ENCODE data around the gene CAT. TPM values are rescaled to one million over a fixed set of nuclear protein-coding genes. Genes with fewer than 3 reads are reported as not detected.

CAT gene
- total RNA-seq, 1 donor from 2014 or later, result 51.8 TPM

DNA sequence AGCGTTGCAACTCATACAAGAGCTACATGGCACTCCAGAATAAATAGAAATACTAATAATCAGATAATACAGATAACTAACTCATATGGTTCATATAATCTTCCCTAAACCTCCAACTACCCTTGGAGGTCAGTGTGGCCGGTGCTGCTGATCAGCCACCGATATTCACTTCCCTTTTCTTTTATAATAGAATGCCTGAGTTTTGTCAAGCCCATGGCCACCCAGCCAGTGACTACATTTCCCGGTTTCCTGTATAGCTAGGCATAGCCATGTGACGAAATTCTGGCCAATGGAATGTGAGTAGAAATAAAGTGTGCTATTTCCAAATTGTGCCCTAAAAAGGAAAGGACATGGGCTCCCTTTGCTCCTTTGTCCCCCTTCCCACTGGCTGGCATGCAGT, 5.9 kb upstream of the CAT start:
- no peak overlapping the region for H3K4me3 Mint-ChIP-seq (ENCODE audit: low read depth)
- DNase-seq (ENCODE audit: low spot score, unreplicated experiment), result no peak
- H3K9me3 Mint-ChIP-seq (ENCODE audit: low read depth), result no peaks in the 10 kb centered on the region
- TF ChIP-seq, protein P1, sequence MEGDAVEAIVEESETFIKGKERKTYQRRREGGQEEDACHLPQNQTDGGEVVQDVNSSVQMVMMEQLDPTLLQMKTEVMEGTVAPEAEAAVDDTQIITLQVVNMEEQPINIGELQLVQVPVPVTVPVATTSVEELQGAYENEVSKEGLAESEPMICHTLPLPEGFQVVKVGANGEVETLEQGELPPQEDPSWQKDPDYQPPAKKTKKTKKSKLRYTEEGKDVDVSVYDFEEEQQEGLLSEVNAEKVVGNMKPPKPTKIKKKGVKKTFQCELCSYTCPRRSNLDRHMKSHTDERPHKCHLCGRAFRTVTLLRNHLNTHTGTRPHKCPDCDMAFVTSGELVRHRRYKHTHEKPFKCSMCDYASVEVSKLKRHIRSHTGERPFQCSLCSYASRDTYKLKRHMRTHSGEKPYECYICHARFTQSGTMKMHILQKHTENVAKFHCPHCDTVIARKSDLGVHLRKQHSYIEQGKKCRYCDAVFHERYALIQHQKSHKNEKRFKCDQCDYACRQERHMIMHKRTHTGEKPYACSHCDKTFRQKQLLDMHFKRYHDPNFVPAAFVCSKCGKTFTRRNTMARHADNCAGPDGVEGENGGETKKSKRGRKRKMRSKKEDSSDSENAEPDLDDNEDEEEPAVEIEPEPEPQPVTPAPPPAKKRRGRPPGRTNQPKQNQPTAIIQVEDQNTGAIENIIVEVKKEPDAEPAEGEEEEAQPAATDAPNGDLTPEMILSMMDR (IDR thresholded peaks at IDR 0.05; ENCODE audit: unreplicated experiment), result no peak
- no peaks in the 10 kb centered on the region for H3K36me3 Mint-ChIP-seq (ENCODE audit: insufficient read depth)
- H3K4me1 Mint-ChIP-seq (ENCODE audit: low read depth), result no peaks in the 10 kb centered on the region
- peaks cover 9% of the 10 kb centered on the region for H3K27me3 Mint-ChIP-seq
- no peak overlapping the region for H3K27ac Mint-ChIP-seq

DNA sequence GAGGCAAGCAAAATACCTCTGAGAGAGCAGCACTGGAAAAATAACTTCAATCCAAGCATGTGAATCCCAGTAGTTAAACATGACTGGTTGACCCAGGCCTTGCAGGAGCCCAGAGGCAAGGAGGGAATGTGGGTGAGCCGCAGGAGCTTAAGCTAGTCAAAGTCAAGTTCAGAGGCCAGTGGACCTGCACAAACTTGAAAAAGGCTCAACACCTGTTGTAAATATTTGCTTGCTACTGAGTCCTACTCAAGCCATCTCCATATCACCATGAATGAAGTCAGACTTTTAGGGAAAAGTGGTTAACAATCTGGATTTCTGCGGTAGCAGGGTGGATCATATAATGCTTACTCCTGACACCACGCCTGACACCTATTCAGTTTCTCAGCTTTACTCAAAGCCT, 4.8 kb upstream of the CAT start:
- H3K27me3 Mint-ChIP-seq, result peaks cover 9% of the 10 kb centered on the region
- H3K36me3 Mint-ChIP-seq (ENCODE audit: insufficient read depth), result no peaks in the 10 kb centered on the region
- TF ChIP-seq, protein P1 (IDR thresholded peaks at IDR 0.05; ENCODE audit: unreplicated experiment), result no peak
- H3K27ac Mint-ChIP-seq, result no peak overlapping the region
- no peak for DNase-seq (ENCODE audit: low spot score, unreplicated experiment)
- H3K4me1 Mint-ChIP-seq (ENCODE audit: low read depth), result no peaks in the 10 kb centered on the region
- H3K4me3 Mint-ChIP-seq (ENCODE audit: low read depth), result no peak overlapping the region
- no peaks in the 10 kb centered on the region for H3K9me3 Mint-ChIP-seq (ENCODE audit: low read depth)

DNA sequence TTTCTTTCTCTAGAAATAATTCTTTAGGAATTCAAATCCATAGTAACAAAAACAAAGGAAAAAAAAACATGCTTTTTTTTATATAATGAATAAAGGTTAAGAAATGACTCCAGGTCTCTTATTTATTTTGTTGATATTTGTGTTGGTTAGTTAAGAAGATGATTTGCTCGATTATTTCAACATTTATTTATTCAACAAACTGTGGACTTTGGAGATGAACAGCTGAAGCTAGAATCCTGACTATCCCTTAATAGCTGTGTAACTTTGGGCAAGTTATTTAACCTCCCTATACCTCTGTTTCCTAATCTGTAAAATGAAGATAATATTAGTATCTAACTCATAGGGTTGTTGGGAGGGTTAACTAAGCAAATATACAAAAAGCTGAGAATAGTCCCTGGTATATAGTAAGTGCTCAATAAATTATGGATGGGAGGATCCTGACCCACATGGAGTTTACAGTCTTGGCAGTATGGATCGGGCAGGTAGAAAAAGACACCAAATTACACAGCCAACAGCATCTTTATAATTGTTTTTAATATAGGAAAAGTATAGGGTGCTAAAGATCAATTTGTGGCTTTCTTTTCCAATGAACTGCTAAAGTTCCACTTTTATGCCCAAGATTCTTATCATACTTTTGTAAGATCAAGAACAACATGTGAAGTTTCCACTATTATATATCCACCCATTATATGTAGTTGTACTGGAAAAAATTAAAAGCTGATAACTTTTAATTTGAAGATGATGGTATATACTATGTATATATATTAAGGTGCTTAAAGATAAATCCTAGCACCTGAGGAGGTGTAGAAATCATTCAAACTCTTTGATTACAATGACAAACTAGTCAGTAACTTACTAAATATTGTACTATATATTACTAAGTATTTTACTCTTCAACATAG, 1.3 kb upstream of the CAT start:
- DNase-seq (ENCODE audit: low spot score, unreplicated experiment), result no peak
- H3K4me3 Mint-ChIP-seq (ENCODE audit: low read depth), result no peak overlapping the region
- no peak overlapping the region for H3K27ac Mint-ChIP-seq
- H3K4me1 Mint-ChIP-seq (ENCODE audit: low read depth), result peaks cover 13% of the 10 kb centered on the region
- no peaks in the 10 kb centered on the region for H3K9me3 Mint-ChIP-seq (ENCODE audit: low read depth)
- H3K27me3 Mint-ChIP-seq, result no peaks in the 10 kb centered on the region
- peaks cover 5% of the 10 kb centered on the region for H3K36me3 Mint-ChIP-seq (ENCODE audit: insufficient read depth)
- TF ChIP-seq, protein P1 (IDR thresholded peaks at IDR 0.05; ENCODE audit: unreplicated experiment), result no peak

DNA sequence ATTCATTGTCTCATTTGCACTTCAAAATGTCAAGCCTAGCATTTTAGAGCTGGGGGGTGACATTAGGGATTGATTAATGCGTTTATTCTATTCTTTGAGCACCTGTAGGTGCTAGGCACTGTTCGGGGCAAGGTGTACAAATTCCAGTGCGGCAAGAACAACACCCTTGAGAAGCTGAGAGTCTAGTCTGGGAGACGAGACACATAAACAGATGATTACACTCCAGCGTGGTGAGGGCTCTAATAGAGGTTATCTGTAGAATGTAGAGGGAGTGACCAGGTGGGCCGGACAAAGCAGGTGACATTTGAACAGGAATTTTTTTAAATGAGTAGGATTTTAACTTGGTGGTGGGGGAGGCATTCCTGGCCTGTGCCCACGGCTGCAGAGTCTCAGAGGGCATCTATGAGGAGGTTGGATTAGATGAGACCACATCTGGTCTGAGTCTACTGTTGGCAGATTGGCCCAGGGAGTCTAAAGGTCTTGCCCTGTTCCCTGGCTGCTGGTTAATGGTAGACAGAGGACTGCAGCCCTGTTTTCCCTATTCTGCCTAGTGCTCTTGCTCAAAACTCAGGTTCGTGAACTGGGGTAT, 970 bp downstream of the CAT start:
- peak overlapping the region; percentile 96 for H3K4me3 Mint-ChIP-seq (ENCODE audit: low read depth)
- H3K27me3 Mint-ChIP-seq, result no peaks in the 10 kb centered on the region
- peaks cover 9% of the 10 kb centered on the region for H3K36me3 Mint-ChIP-seq (ENCODE audit: insufficient read depth)
- DNase-seq (ENCODE audit: low spot score, unreplicated experiment), result no peak
- peak overlapping the region; percentile 97 for H3K27ac Mint-ChIP-seq
- H3K4me1 Mint-ChIP-seq (ENCODE audit: low read depth), result peaks cover 13% of the 10 kb centered on the region
- no peaks in the 10 kb centered on the region for H3K9me3 Mint-ChIP-seq (ENCODE audit: low read depth)
- TF ChIP-seq, protein P1 (IDR thresholded peaks at IDR 0.05; ENCODE audit: unreplicated experiment), result no peak

DNA sequence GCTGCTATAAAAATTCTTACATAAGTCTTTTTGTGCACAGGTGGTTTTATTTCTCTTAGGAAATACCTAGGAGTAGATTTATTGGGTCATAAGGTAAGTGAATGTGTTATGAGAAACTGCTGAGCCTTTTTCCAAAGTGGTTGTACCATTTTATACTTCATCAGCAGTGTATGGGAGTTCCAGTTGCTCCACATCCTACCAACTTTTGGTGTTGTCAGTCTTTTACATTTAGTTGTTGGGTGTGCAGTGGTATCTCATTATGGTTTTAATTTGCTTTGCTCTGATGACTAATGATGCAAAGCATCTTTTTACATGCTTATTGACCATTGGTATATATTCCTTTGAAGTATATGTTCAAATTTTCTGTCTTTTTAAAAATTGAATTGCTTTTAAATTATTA, 3.1 kb downstream of the CAT start:
- H3K4me1 Mint-ChIP-seq (ENCODE audit: low read depth), result peaks cover 13% of the 10 kb centered on the region
- H3K36me3 Mint-ChIP-seq (ENCODE audit: insufficient read depth), result peaks cover 9% of the 10 kb centered on the region
- TF ChIP-seq, protein P1 (IDR thresholded peaks at IDR 0.05; ENCODE audit: unreplicated experiment), result no peak
- H3K27me3 Mint-ChIP-seq, result no peaks in the 10 kb centered on the region
- H3K9me3 Mint-ChIP-seq (ENCODE audit: low read depth), result no peaks in the 10 kb centered on the region
- H3K27ac Mint-ChIP-seq, result no peak overlapping the region
- no peak overlapping the region for H3K4me3 Mint-ChIP-seq (ENCODE audit: low read depth)
- no peak for DNase-seq (ENCODE audit: low spot score, unreplicated experiment)

Data from progenitor cell of endocrine pancreas (in vitro differentiated cells).